ENCODE data around the gene AQP6.

Gene AQP6

GRCh38 chr12:50006280-50006679, 33.5 kb downstream of the AQP6 start:
- no peak for DNase-seq

- DNase-seq = no peak
Measured at GRCh38 chr12:50006754-50007442, 34.2 kb downstream of the AQP6 start.

DNA sequence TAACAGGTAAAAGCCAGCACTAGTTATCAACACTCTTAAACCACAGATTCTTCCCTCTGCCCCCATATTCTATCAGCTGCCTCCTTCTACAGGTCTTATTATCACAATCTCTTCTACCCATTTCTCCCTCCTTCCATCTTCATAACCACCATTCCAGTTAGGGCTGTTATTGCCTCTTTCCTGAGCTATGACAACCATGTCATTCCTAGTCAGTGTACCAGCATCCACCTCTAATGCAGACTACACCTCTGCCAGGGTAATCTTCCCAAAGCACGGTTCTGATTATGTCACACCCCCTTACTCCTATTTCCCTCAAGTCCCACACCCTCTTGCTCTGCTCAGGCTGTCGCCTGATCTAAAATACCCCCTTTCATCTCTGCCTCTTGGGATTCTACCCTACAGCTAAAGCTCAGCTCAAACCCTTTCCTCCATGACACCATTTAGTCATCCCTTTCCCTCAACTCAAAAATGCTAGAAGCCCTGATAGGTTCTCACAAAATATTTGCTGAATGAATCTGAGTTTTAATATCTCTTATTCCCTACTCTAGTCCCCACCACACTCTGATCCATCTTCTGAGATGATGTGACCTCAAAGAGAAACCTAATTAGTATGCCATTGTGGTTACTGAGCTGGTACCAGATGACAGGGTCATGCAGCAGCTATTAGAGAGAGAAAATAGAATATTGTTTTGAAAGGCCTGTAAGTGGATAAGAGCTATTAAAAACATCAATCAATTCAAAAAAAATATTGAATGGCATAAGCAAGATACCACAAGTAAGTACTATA, 40.8 kb downstream of the AQP6 start:
- no peak for DNase-seq

DNA sequence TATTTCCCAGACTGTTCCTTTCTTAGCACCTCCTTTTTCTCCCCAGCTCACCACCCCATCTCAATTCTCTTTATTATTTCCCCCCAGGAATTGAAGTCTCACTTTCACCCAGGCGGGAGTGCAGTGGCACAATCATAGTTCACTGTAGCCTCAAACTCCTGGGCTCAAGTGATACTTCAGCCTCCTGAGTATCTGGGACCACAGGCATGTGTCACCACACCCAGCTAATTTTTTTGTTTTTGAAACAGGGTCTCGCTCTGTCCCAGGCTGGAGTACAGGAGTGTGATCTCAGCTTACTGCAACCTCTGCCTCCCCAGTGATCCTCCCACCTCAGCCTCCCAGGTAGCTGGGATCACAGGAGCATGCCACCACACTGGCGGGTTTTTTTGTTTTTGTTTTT, 41.6 kb downstream of the AQP6 start:
- no peak for DNase-seq

DNA sequence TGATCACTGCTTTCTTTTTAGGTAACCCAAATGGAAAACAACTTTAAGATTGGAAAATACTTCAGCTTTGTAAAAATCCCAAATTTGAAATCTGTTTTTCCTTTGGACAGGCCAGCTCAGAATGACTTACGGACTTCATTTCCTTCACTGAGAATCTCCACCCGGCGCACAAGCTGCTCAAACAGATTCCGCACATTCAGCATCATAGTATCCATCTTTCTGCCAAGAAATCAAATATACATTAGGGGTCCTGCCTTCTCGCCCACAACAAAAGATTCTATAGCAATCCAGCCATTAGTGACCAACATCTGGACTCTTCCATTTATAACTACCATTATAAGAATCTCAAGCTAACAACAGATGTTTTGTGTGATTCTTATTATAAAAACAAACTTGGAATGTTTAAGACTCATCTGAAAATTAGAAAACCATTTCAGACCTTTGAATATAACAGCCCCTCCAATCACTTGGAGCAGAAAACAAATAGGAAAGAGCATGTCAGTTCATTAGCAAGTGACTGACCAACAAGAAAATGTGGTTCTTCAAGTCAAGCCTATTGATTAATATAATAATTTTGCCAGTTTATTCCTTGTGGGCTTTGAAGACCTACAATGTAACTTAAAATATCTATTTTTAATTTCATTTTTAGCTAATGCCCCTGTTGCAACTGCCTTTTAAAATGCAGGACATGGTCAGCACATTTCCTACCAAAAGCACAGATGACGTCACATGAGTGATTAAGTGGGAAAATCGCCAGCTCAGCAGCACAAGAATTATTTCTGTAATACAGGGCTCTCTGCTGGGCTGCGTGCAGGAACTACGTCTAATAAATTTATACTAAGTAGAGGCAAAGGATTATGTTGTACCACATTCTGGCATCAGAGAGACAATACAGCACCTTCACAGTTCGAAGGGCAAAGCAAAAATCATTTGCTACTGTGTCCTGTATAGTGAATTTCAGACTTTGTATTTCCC, 44.0 kb downstream of the AQP6 start:
- DNase-seq = no peak

- no peak for DNase-seq
Measured at GRCh38 chr12:50017641-50018040, 44.9 kb downstream of the AQP6 start.

DNA sequence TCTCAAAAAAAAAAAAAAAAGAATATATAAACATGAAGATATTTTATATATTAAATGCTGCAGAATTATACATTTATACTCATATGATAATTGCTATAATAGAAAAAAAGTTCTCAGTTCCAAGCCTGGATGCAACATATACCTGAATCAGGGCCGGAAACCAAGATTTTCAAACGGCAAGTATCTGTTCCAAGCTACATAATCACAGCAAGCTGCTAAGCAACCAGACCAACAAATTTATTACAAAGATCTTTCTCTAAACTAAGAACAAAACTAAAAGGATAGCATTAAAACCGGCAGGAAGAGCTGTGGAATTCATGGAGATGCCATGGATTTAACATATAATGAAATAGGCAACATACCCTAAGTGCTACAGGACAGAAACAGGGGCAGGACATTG, 45.4 kb downstream of the AQP6 start:
- no peak for DNase-seq

- DNase-seq = no peak
Measured at GRCh38 chr12:50018968-50019367, 46.2 kb downstream of the AQP6 start.

DNA sequence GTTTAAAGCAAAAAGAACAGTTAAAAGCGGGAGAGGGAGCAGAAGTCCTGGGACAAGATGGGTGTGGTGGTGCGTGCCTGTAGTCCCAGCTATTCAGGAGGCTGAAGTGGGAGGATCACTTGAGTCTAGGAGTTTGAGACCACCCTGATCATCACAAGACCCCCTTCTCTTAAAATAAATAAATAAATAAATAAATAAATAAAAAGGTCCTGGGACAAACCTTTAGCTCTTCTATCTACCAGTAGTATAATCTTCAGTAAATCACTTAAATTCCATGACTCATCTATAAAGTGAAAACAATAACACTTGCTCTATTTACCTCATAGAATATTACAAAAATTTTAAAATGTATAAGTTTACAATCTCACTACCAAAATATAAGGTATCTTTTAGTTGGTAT, 46.8 kb downstream of the AQP6 start:
- DNase-seq = no peak

DNA sequence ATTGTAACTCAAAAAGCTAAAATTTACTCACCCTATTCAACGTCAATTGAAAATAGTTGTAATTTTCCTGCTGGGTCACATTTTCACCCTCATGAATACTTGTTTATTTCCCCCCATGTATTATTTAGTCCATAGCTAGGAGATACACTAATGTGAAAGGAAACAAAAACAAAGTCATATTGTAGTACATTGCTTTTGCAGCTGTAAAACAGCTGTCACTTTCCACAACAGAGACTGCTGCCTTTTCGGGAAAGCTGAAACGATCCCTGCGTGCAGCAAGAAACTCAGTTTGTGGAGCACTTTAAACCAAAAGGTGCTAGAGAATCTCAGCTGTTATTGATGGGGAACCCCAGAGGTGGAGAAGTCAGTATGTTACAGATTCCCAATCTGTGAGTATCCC, 48.3 kb downstream of the AQP6 start:
- DNase-seq = no peak

GRCh38 chr12:50022903-50023302, 50.2 kb downstream of the AQP6 start:
- DNase-seq = no peak

DNA sequence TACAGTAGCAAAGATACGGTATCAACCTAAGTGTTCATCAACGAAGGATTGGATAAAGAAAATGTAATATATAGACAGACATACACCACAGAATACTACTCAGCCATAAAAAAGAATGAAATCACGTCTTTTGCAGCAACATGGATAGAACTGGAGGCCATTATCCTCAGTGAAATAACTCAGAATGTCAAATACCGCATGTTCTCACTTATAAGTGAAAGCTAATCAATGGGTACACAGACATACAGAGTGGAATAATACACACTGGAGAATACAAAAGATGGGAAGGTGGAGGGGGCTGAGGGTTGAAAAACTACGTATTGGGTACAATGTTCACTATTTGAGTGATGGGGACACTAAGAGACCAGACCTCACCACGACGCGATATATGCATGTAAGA, 51.5 kb downstream of the AQP6 start:
- DNase-seq = no peak

- DNase-seq = no peak
Measured at GRCh38 chr12:50024805-50025186, 52.0 kb downstream of the AQP6 start.

DNA sequence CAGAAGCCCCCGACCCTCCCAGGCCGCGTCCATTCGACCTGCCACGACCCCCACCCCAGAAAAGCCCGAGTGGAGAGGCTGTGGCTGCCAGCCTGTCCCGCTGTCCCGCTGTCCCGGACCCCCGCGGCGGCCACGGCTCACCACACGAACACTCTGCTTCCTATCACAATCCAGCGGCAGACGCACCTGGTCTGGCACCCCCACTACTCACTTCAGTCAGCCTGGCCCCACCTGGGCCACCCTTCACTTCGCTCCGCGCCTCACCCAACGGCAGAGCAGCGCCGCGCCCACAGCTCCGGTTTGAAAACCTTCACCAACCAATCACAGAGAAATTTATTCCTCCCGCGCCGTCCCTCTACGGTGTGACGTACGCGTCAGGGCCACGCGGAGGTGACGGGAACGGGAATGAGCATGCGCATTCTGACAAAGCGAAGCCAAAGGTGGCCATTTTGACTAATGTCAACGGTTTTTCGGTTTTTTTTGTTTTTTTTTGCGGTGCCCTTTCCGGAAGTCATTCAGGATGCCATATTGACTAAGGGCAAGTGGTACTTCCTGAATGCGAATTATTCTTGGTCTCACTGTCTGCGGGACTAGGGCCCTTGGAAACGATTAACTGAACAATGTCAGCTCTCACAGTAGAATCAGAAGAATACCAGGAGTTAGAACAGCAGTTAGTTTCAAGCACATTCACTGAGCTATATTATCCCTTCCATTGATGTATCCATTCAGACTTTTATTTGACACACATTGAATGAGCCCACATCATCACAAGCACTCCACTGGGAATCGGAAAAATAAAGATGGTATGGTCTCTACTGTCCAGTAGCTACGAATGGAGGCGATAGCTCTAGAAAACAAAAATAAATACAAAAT, 52.7 kb downstream of the AQP6 start, which contains the start of gene RACGAP1:
Gene RACGAP1 (minus strand): TSS at position 308 of the 873 bp plus-strand sequence. CDS start 8,779 bp downstream, outside the sequence.
- peak; percentile 95 for DNase-seq

GRCh38 chr12:50026691-50027090, 53.9 kb downstream of the AQP6 start:
- DNase-seq = no peak
